Measurements from ENCODE around the gene CTCFL.

CTCFL gene

DNA sequence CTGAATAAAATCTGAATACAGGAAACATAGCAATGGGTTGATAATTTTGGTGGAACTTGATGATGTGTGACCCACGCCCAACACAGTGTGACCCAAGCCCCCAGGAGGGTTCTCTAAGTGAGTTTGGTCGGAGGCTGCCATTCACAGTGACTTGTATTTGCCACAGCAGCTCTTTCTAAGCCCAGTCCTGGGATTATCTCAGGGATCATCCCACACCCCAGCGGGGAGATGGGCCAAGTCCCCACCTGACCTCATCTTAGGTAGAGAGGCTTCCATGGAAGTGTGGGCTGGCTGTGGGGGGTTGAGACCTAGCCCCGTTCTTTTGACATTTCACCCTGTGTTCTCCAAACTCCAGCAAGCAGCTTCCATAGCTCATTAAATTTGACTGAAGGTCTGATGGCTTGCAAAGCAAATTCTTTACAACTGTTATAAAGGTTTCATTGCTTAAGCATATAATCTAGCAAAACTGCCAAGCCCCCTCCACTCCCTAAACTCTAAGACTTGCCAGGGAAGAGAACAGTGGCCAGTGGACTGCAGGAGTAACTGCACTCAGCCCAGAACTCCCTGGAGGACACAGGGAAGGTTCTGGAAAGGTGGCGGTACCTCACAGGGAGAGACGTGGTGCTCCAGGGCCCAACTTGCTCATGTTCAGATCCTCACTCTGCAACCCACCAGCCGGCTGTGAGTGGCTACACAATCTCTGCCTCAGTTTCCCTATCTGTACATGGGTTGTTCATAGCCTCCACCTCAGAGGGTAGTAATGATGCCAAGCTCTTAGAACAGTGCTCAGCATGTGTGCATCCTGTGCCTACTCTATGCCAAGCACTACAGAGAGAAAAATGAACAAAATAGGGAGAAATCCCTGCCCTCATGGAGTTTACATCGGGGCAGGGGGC, 35.0 kb upstream of the CTCFL start:
- no peak for DNase-seq (ENCODE audit: low read depth in 2 of 2)

DNA sequence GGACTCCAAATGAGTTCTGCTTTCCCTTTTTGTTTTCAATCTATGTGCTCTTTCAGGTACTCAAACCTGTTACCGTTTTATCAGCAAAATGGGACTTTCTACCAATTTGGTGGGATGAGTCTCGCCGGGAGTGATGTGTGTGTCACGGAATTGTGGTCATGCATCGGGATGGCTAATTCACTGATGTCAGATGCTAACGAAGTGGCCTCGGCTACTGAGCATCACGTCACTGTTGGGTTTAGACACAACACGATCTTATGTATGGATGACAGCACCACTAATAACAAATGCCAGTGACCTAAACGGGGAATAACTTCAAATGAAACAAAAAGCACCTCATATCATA, 34.3 kb upstream of the CTCFL start:
- no peak for DNase-seq (ENCODE audit: low read depth in 2 of 2)

DNA sequence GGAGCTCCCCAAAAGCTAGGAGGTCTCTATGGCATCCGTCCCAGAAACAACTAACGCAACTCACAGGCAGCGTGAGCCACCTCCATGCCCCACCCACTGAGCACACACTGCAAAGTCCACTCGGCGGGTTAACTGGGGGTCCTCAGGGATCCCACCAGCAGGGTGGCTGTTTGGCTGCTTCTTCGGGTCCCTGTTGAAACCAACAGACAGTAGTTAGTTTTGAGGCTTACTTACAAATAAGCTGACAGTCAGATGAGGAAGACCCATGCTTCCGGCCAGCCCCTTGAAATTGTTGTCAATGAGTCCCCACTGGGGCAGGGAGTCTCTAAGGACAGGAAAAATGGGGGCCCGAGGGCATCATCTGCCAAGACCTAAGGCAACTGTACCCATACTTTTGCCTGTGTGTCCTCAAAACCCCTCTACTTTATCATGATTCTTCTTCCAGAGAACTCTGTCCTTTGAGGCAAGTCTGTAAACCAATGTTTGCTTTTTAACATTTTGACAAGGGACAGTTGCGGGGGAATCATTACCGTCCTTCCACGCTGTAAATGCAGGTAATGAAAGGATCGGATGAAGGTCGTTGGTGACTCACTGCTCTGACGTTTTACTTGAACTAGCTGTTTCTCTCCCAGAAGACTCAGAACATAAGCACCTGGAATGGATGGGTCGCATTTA, 33.8 kb upstream of the CTCFL start:
- no peak for DNase-seq (ENCODE audit: low read depth in 2 of 2)

DNA sequence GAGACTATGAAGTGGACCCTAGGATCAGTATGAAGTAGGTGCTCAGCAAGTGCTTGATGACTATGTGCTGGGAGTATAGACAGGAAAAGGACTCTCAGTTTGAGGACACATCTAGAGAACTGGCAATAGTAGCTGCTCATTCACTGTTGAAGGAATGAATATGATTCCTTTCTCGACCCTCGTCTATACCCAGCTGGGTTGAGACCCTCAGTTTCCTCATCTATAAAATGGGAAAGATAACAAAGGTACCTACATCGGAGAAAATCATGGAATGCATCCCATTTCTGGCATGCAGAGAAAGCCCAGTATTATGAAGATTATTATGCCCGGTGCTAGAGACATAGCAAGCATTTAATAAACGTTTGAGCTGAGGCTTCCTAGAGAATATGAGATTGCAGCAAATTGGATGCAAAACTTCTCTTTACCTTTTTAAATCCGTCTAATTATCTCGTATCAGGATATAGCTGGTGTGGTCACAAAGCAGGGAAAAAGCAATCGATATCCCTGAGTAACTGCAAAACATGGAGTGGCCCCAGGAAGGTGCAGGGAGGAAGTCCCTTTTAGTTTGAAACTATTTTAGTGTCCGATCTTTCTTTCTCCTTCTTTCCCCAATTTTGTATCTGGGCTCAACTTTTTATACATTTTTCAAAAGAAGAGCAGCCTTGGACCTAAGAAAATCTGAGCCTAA, 33.1 kb upstream of the CTCFL start:
- no peak for DNase-seq (ENCODE audit: low read depth in 2 of 2)

DNA sequence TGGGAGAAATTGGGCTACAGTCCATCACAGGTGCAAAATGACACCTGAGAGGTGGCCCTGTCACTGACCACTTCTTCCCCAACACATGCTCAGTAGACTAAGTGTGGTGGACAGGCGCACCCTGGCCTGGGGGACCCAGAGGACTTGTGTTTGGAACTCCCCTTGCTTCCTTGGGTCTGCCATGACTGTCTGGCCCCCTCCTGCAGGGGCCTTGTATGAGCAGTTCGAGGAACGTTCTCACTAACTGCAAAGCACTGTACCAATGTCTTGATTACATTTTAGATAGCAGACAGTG, 32.0 kb upstream of the CTCFL start:
- no peak for DNase-seq (ENCODE audit: low read depth in 2 of 2)

DNA sequence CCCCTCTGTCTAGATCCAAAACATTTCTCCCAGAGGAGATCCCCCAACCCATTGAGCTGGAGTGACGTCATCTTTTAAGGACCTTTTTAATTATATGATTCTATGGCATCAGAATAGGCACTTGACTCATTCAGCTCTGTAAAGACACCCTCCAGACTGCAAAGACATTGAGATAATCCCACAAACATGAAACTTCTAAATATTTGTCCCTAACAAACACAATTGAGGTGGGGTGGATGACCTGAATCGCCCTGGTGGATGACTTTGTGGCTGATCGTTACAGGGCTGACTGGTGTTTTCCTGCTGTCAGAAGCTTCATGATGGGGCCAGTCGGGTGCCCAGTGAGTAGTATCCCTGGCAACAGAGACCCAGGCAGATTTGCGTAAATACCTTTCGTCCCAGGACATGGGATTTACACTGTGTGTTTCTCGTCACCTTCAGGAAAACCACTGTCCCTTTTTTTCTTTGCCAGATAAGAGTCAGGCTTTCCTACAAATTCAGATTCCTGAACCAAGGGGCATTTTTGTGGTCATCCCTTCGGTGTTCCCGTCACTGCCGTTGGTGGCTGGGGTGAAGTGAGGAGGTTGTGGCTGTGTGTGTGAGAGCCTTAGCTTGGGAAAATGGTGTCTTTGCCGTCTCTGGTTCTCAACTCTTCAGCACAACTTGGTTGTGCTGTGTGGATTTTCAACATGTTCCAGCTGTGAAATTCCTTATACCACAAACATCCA, 30.7 kb upstream of the CTCFL start:
- no peak for DNase-seq (ENCODE audit: low read depth in 2 of 2)

DNA sequence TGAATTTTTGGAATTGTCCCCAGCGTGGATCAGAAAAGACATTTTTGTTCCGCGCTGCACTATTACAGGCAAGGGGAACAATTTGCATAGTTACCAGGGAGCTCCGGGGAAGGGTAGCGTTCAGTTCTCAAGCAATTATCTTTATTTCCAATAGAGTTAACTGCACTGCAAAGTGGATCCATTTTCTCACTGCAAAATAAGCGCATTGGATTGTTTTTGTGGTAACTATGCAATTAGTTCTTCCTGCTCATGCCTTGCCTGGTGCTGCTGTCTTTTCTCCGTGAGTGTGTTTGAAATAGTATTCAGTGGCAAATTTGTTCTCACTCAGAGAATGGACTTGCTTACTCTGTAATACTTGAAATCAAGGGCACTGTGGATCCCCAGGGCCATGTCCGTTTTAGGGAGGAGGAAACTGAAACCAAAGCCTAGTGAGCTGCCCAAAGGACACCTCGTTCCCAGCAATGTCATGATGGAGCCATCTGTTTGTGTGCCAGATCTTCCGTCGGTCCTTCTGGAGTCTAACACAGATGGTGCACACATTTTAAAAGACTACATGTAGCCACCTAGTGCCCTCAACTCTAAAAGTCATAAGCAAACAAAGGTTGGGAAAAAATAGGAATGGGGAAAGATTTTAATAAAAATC, 28.6 kb upstream of the CTCFL start:
- no peak for DNase-seq (ENCODE audit: low read depth in 2 of 2)

DNA sequence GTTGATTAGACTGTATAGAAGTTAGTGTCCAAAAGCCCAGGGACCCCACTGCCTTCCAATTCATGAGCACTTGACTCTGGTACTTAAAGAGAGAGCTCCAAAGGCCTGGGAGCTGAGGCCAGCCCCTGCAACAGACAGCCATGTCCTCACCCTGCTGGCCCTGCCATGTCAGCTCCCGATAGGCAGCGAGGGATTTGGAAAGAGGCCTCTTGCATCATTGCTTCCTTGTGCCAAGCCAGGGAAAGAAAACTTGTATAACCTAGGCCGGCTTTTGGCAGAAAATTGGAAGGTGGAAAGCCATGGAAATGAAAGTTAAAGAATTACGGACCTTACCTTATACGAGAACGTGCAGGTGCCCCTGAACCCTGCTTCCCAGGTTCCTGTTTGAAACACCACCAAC, 27.5 kb upstream of the CTCFL start:
- DNase-seq (ENCODE audit: low read depth in 2 of 2): no peak

DNA sequence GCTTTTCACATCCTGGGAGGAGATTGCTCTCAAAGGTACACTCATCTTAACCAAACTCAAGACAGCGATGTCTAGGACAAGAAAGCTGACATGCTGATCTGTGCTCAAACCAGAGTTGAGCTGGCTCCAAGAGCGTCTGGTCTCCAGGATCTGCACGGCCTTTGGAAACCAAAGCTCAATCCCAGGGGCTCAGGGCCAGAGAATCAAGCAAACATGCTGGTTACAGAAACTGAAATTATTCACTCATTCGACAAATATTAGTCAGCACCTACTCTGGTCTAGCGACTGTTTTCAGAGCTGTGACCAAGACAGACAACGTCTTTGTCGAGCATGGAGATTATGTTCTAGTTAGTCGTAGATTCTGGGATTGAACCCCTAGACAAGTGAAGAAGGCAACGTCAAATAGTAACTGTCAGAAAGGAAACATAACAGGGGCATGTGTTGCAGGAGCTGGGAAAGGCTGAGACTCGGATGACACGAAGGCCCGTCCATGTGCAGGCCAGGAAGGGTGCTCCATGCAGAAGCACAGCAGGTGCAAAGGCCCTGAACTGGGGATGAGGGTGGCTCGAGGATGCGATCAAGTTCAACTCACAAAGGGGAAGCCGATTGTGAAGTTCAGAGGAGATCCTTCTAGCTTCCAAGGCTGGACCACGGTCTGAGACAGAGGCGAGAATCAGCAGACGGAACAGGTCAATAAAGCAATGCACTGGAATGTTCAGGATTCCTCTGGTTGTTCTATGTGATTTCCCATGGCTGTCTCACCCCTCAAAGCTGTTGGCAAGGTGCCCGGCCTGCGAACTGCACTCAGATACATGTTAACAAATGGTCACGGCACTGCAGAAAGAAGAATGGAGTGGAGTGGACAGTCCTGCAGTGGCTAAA, 23.5 kb upstream of the CTCFL start:
- DNase-seq (ENCODE audit: low read depth in 2 of 2): no peak

DNA sequence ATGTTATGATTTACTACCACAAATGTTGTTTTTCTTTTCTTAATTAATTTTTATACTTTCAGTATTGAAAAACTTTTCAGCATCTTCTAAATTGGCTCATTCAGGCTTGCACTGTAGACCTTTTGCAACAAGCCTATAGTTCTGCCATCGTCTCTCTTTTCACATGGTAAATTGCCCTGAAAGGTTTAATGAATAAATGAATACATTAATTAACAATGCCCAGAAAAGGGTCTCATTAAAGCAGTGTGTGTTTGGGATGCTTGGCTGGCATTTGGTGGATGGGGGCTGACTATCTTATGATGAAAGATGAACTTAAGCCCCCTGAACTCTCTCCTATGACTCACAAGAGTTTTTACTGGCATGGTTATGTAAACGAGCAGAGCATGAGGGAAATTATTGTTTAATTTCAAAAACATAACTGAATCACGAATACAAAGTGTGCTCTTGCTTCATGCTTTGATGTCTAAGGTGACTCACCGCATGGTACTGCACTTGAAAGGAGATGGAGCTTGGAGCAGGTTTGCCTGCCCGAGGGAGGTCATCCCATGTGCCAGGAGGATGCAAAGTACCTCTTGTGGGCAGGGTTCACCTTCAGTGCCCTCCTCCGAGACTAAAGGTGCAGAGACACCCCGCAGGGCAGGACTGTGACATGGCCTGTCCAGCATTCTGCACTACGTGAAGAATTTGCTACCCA, 22.2 kb upstream of the CTCFL start:
- no peak for DNase-seq (ENCODE audit: low read depth in 2 of 2)

DNA sequence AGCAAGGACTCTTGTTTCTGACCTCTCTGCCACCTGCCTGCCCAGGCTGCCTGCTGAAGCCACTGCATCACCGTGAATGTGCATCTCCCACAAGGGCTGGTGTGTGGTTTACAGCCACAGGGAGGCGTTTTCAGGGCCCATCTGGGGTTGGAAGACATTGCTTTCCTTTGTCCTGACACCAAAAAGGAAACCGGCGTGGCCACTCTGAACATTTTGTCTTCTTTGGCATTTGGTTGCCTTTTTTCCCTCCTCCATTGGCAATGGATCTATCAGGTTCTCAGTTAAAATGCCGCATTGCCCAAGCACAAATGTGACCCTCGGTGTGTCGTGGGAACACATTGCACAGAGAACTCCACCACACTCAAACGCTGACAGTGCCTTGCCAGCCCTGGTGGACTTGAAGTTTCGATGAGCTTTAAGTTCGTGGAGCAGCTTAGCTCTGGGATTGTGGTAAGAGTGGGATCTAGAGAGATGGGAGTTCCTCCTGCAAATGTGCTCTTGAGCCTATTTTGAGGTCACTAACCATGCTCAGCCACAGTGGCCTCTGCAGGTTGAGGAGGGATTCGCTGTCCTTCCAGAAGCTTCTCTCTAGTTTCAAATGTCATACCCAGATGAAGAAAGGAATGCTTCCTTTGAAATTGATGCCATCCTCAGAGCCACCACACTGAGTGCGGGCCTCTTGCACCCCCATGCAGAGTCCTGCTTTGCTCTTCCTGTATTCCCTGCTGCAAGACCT, 21.2 kb upstream of the CTCFL start:
- no peak for DNase-seq (ENCODE audit: low read depth in 2 of 2)

DNA sequence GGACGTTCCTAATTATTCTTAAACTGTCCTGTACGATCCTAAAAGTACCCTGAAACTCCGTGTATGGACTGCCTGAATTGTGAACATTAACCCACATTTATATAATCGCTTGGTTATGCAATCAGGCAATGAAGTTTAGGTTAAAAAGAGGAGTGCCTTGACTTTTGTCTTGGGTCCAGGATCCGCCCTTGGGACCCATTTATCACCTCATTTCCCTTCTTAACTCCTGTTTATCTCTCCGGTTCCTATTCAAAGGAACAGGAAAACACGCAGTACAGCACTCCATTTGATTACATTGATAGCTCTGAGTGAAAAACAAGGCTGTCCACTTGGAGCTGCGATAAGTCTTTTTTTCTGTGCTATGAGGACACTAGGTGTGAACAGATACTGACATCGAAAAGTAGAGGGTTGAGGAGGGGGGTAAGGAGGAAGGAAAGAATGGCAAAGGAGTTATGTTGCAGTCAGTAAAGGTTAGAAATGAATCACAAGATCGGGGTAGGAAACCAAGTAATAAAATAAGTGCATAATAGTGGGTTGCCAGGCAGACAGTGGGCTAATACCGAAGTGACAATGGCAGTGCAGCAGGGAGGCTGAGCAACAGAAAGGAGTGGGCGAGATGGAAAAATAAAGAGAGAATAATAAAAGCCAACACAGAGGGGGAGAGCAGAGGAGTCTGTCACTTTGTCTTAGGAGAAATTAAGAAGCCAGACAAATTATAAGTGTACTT, 20.1 kb upstream of the CTCFL start:
- no peak for DNase-seq (ENCODE audit: low read depth in 2 of 2)

DNA sequence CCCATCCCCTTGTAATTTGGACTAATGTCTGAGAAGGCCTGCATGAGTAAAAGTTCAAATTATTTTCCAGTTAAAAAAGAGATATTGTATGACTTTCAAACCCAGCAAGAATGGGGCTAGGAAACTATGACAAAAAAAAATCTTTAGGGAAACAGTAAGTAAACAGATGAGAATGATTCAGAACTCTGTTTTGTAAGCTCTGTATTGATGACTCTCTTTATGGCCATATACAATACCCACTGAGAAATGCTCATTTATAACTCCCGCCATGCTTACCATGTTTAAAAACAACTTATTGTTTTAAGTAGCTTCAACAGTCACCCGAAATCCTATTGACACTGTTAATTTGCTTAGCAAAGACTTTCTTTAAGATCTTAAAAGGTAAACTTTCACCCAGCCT, 18.8 kb upstream of the CTCFL start:
- DNase-seq (ENCODE audit: low read depth in 2 of 2): no peak

DNA sequence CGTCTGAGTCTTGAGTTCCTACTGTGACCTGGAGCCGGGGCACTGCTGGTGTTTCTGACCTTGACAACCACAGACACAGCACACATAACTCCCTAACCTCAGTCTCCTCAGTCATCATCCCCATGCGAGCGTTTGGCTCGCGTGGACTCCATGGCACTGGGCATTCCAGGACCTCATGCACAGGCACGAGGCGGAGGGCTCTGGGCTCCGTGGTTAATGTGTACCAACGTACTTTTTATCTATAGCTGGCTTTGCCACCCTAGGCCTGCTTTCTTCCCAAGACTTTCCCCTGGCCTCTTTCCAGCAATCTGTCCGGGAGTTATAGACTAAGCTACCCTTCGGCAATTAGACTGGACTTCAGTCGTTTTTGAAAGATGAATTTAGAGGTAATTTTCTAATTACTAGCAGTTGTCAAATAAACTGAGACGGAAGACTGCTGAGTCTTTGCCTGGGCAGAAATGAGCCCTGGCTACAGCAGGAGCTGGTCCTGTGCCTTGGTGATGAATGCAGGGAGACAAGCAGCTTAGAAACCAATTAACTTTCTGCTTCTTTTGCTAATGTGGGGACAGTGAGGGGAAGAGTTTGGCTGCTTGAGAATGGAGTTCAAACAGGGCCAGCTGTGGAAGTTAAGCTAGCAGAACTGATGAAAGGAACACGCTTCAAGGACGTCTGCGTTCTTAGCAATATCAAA, 16.1 kb upstream of the CTCFL start:
- no peak for DNase-seq (ENCODE audit: low read depth in 2 of 2)

DNA sequence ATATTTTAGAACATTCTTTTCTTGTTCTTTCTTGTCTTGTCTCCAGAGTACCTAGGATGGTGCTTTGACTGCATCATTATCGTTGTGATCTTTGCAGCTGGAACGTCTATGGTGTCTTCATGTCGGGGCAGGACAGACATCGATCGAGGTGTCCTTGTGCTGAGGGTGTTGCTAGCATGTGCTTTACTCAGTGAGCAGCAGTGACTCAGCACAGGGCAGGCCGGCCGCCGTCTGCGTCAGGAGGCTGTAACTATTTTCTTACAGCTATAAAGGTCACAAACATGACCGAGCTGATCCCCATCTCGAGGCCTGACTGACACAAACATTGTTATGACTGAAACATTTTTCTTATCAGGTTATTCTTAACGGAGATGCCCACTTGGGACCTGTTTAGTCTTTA, 14.9 kb upstream of the CTCFL start:
- no peak for DNase-seq (ENCODE audit: low read depth in 2 of 2)

DNA sequence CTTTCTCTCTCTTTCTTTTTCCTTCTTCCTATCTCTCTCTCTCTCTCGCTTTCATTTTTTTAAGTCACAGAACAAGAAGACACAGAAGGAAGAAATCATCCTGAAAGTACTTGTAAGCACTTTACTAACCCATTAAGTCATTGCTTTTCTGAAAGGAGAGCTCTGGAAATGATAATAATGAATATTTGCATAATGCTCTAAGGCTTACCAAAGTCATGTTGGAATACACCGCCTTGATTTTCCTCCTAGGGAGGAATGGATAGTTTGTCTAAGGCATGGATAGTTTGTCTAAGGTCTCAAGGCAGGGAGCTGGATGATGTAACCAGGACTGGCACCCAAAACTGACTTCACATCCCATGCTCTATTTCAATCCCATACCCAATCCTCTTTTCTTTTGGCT, 12.9 kb upstream of the CTCFL start:
- no peak for DNase-seq (ENCODE audit: low read depth in 2 of 2)

DNA sequence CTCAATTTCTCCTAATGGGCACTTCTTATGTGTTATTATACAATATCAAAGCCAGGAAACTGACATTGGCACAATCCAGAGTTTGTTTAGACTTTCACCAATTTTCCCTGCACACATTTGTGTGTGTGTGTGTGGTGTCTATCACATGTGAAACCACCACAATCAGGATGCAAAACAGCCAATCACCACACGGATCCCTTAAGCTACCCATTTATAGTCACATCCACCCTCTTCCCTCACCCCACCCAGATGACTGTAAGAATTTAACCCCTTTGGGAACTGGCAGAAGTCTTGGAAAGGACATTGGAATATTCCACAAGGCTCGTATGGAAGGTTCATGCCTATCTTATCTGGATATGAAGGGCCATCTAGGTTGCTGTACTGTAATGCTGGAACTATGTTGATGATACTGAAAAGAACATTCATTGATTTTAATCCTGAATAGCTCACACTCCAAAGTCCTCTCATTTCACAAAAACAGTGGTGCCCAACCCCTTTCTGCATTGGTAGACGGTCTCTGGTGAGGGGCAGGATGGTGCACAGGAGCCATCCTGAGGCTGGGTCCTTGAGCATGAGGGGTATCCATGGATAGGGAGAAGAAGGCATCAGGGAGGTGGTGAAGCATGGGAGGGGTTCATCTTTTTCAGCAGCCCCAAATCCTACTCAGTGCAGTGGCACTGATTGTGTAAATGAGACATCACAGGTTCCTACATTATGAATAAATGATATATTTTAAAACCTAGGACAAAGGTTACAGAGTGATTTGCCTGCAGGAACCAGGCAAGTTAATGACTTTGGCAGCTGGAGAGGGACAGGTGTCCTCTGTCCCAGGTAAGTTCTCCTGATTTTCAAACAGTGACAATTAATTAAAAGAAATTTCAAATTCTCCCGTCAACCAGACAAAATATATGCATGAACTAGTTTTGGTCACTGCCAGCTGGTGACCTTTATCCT, 12.1 kb upstream of the CTCFL start:
- no peak for DNase-seq (ENCODE audit: low read depth in 2 of 2)
